Astrocyte of the cerebellum (primary cell): ENCODE measurements around the gene LRRC3.
A peak's percentile ranks its signal among the peaks of the same experiment; 100 is the strongest.

Source experiments
- DNase-seq: peaks from one replicate; pipeline ENCODE4 v3.0.0-alpha.2; 2011; ENCODE audit warnings: low read depth
- H3K4me3 ChIP-seq: 2 replicates; pipeline ENCODE4 v1.5.1; 2011; ENCODE audit warnings: mild to moderate bottlenecking, low read depth, low read length, moderate library complexity
- in situ Hi-C: cut with HindIII; loops from 2 replicates; pipeline ENCODE4 v1.10.0; 2017; ENCODE audit warnings: low sequenced_read_pairs
- TF ChIP-seq, protein P1 (sequence below): IDR thresholded peaks from 2 replicates; pipeline ENCODE4 v1.5.1; 2012; ENCODE audit warnings: low read length, low read depth, moderate library complexity, mild to moderate bottlenecking; ENCODE audit errors: missing control alignments

Gene LRRC3, protein sequence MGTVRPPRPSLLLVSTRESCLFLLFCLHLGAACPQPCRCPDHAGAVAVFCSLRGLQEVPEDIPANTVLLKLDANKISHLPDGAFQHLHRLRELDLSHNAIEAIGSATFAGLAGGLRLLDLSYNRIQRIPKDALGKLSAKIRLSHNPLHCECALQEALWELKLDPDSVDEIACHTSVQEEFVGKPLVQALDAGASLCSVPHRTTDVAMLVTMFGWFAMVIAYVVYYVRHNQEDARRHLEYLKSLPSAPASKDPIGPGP

DNA sequence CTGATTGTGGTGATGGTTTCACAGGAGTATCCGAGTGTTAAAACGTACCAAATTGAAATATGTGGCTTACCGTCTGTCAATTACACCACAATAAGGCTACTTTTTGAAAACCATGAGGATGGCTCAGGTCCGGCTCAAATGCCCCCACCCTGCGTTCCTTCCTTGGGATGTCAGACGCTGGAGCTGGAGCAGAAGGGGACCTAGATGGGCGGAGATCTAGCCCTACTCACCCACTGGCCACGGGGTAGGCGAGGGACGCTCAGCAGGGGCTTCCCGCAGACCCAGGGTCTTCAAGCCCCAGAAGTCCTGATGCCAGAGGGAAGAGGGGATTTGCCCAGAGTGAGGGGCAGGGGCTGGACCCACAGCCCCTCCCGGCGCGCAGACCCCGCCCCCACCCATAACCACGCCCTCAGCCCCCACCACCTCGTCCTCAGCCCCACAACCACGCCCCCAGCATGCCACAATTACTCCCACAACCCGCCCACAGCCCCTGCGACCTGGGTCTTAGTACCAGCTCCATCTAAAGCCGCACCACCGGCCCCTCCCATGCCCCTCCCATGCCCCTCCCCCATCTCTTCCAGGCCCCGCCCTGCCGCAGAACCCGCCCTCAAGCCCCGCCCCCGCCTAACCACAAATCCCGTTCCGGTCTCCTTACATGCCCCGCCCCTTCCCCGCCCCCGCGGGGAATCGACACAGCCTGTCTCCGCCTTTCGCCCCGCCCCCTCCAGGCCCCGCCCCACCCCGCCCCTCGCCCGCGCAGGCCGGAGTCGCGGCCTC is at the start of gene LRRC3:
TSS of gene LRRC3 (plus strand) at position 764 of the 777 bp plus-strand sequence. CDS start 1,135 bp downstream, outside the sequence.
- peak; percentile 13 for DNase-seq
- in situ Hi-C loops: no loop called here
- TF ChIP-seq, protein P1, sequence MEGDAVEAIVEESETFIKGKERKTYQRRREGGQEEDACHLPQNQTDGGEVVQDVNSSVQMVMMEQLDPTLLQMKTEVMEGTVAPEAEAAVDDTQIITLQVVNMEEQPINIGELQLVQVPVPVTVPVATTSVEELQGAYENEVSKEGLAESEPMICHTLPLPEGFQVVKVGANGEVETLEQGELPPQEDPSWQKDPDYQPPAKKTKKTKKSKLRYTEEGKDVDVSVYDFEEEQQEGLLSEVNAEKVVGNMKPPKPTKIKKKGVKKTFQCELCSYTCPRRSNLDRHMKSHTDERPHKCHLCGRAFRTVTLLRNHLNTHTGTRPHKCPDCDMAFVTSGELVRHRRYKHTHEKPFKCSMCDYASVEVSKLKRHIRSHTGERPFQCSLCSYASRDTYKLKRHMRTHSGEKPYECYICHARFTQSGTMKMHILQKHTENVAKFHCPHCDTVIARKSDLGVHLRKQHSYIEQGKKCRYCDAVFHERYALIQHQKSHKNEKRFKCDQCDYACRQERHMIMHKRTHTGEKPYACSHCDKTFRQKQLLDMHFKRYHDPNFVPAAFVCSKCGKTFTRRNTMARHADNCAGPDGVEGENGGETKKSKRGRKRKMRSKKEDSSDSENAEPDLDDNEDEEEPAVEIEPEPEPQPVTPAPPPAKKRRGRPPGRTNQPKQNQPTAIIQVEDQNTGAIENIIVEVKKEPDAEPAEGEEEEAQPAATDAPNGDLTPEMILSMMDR: no peak
- peak within 1 kb of the TSS; percentile 45 for H3K4me3 ChIP-seq

- no peak for DNase-seq
- no peak overlapping the region for H3K4me3 ChIP-seq
- in situ Hi-C loops: no loop called here
- TF ChIP-seq, protein P1: no peak
These were observed 49.1 kb upstream of the LRRC3 start for GRCh38 chr21:44405948-44406872.

DNA sequence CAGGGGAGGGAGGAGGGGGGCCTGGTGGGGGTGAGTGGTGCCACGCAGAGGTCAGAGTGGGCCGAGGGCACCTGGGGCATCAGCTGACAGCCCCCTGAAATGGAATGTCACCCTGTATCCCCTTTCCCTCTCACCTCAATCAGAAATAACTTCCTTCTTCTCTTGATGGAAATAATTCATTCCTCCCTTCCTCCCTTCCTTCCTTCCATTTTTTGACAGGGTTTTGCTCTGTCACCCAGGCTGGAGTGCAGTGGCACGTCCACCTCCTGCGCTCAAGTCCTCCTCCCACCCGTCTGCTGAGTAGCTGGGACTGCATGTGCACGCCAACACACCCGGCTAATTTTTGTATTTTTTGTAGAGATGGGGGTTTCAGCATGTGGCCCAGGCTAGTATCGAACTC is 48.4 kb upstream of the LRRC3 start:
- H3K4me3 ChIP-seq: no peak overlapping the region
- TF ChIP-seq, protein P1: no peak
- no peak for DNase-seq
- in situ Hi-C loops: no loop called here

- H3K4me3 ChIP-seq: no peak overlapping the region
- no peak for DNase-seq
- TF ChIP-seq, protein P1: no peak
- in situ Hi-C loops: no loop called here
These were observed 47.8 kb upstream of the LRRC3 start for GRCh38 chr21:44407493-44407892.

- no peak for DNase-seq
- in situ Hi-C loops: no loop called here
- TF ChIP-seq, protein P1: no peak
- no peak overlapping the region for H3K4me3 ChIP-seq
These were observed 47.1 kb upstream of the LRRC3 start for GRCh38 chr21:44408226-44408625.
